ENCODE measurements around the gene GPAT3. TPM values are rescaled to one million over a fixed set of nuclear protein-coding genes. Genes with fewer than 3 reads are reported as not detected.

GPAT3 gene
- total RNA-seq, 1 donor from 2014 or later: 0.17 TPM

DNA sequence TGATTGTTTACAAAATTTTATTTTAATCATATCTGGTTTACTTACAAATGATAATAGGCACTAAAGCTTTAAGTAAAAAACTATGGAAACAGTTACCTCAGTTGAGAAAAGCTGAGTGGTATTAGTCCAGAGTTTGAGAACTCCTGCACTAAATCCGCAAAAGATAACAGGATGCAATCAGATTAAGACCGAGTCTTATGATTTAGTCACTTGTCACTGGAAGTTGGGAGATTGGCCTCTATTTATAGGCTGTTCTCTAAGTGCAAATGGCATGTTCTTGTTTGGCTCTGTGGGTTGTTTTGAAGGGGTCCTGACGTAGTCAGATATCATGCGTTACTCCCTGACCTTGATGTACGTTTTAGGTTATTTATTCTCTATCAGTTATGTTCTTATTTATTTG lies 6.3 kb downstream of the GPAT3 start:
- TF ChIP-seq CTCF (IDR thresholded peaks at IDR 0.05; ENCODE audit: unreplicated experiment): no peak
- Mint-ChIP-seq H3K4me3 (ENCODE audit: low read depth) (no peak overlapping the region), H3K27ac (no peak overlapping the region), H3K27me3 (peaks cover 30% of the 10 kb centered on the region), H3K36me3 (ENCODE audit: insufficient read depth) (no peaks in the 10 kb centered on the region), H3K4me1 (ENCODE audit: low read depth) (peaks cover 4% of the 10 kb centered on the region), H3K9me3 (ENCODE audit: low read depth) (no peaks in the 10 kb centered on the region)
- DNase-seq (ENCODE audit: low spot score, unreplicated experiment): no peak

GRCh38 chr4:83546786-83547185 lies 10.9 kb downstream of the GPAT3 start:
- H3K27me3 Mint-ChIP-seq: no peaks in the 10 kb centered on the region
- H3K4me1 Mint-ChIP-seq (ENCODE audit: low read depth): peaks cover 4% of the 10 kb centered on the region
- no peaks in the 10 kb centered on the region for H3K36me3 Mint-ChIP-seq (ENCODE audit: insufficient read depth)
- H3K9me3 Mint-ChIP-seq (ENCODE audit: low read depth): no peaks in the 10 kb centered on the region
- no peak for DNase-seq (ENCODE audit: low spot score, unreplicated experiment)
- no peak overlapping the region for H3K4me3 Mint-ChIP-seq (ENCODE audit: low read depth)
- no peak overlapping the region for H3K27ac Mint-ChIP-seq
- TF ChIP-seq CTCF (IDR thresholded peaks at IDR 0.05; ENCODE audit: unreplicated experiment): no peak

GRCh38 chr4:83548151-83548905 lies 12.4 kb downstream of the GPAT3 start:
- no peak for DNase-seq (ENCODE audit: low spot score, unreplicated experiment)
- H3K36me3 Mint-ChIP-seq (ENCODE audit: insufficient read depth): no peaks in the 10 kb centered on the region

DNA sequence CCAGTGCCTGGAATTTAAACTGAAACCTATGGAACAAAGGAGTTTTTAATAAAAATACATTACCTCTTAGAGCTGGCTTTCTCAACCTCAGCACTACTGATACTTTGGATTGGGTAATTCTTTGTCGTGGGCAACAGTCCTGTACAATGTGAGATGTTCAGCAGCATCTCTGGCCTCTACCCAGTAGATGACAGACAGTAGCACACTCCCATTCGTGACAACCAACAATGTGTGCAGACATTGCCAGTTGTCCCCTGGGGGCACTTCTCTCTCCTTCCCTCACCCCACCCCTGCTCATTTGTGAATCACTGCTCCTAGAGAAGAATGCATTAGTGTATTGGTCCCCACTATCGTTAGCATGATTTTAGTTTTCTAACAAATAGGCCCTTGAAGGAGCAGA lies 16.2 kb downstream of the GPAT3 start:
- no peak overlapping the region for H3K4me3 Mint-ChIP-seq (ENCODE audit: low read depth)
- no peaks in the 10 kb centered on the region for H3K9me3 Mint-ChIP-seq (ENCODE audit: low read depth)
- H3K27me3 Mint-ChIP-seq: no peaks in the 10 kb centered on the region
- H3K4me1 Mint-ChIP-seq (ENCODE audit: low read depth): no peaks in the 10 kb centered on the region
- no peak for DNase-seq (ENCODE audit: low spot score, unreplicated experiment)
- H3K27ac Mint-ChIP-seq: peak overlapping the region; percentile 5
- no peaks in the 10 kb centered on the region for H3K36me3 Mint-ChIP-seq (ENCODE audit: insufficient read depth)
- TF ChIP-seq CTCF (IDR thresholded peaks at IDR 0.05; ENCODE audit: unreplicated experiment): no peak

More at GRCh38 chr4:83548151-83548905, 12.4 kb downstream of the GPAT3 start:
- H3K27ac Mint-ChIP-seq: no peak overlapping the region
- TF ChIP-seq CTCF (IDR thresholded peaks at IDR 0.05; ENCODE audit: unreplicated experiment): no peak
- H3K9me3 Mint-ChIP-seq (ENCODE audit: low read depth): no peaks in the 10 kb centered on the region
- no peak overlapping the region for H3K4me3 Mint-ChIP-seq (ENCODE audit: low read depth)
- H3K4me1 Mint-ChIP-seq (ENCODE audit: low read depth): peaks cover 4% of the 10 kb centered on the region
- no peaks in the 10 kb centered on the region for H3K27me3 Mint-ChIP-seq

DNA sequence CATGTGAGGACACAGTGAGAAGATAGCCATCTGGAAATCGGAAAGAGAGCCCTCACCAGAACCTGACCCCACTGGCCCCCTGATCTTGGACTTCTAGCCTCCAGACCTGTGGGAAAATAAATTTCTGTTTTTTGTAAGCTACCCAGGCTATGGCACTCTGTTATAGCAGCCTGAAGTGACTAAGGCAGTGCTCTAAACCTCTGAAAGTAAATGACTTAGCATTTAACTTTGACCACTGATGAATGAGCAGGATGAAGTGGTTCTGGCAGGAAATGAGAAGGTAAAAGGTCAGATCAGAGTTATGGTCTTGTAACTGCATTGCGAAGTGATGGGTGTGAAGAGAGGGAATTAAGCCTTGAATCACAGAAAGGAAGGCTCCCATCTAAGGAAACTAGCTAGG lies 17.0 kb downstream of the GPAT3 start:
- no peaks in the 10 kb centered on the region for H3K4me1 Mint-ChIP-seq (ENCODE audit: low read depth)
- TF ChIP-seq CTCF (IDR thresholded peaks at IDR 0.05; ENCODE audit: unreplicated experiment): no peak
- no peaks in the 10 kb centered on the region for H3K9me3 Mint-ChIP-seq (ENCODE audit: low read depth)
- H3K27me3 Mint-ChIP-seq: no peaks in the 10 kb centered on the region
- H3K4me3 Mint-ChIP-seq (ENCODE audit: low read depth): no peak overlapping the region
- H3K36me3 Mint-ChIP-seq (ENCODE audit: insufficient read depth): no peaks in the 10 kb centered on the region
- H3K27ac Mint-ChIP-seq: no peak overlapping the region
- no peak for DNase-seq (ENCODE audit: low spot score, unreplicated experiment)
